ENCODE results near the gene ZNF507. TPM values are rescaled to one million over a fixed set of nuclear protein-coding genes. Genes with fewer than 3 reads are reported as not detected.

Gene ZNF507
- total and polyA plus RNA-seq, 7 donors: 4.7 to 25.0 (median 23.2) TPM

DNA sequence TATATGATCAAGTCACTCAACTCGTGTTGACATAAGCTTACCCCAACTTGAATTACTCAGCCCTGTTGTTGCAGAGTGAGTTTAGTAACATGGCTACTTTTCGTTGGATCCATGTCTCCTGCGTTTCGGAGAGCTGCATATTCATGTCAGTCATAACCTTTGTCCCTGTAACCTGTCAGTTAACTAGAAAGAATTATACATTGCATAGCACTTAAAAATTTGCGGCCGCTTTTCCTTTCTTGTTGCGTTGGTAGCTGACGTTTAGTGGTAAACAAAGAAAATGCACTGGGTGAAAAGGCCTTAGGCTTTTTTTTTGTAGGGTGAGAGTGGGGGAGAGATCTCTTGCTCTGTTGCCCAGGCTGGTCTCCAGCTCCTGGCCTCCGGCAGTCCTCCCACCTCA lies 14.2 kb downstream of the ZNF507 start:
- H3K4me3 ChIP-seq: no peak overlapping the region
- ATAC-seq: no peak
- 92 to 94% (median 93%) methylated on average over 9 of the region's 9 CpGs for WGBS, 3 donors
- peaks cover 15 to 87% of the 10 kb centered on the region in 2 donors for H3K36me3 ChIP-seq (ENCODE audit: insufficient read depth in 1 of 2, low read depth in 1 of 2)
- intact Hi-C loops (cut with DNase I): loop anchor here in 1 of 2 donors (10.0 kb wide), 1 partner anchor 325 kb away; no protein-coding TSS in a partner anchor
- H3K27me3 ChIP-seq (ENCODE audit: insufficient read depth in 3 of 3, low read length in 2 of 3): no peaks in the 10 kb centered on the region
- DNase-seq: no peak
- TF ChIP-seq, protein P1, sequence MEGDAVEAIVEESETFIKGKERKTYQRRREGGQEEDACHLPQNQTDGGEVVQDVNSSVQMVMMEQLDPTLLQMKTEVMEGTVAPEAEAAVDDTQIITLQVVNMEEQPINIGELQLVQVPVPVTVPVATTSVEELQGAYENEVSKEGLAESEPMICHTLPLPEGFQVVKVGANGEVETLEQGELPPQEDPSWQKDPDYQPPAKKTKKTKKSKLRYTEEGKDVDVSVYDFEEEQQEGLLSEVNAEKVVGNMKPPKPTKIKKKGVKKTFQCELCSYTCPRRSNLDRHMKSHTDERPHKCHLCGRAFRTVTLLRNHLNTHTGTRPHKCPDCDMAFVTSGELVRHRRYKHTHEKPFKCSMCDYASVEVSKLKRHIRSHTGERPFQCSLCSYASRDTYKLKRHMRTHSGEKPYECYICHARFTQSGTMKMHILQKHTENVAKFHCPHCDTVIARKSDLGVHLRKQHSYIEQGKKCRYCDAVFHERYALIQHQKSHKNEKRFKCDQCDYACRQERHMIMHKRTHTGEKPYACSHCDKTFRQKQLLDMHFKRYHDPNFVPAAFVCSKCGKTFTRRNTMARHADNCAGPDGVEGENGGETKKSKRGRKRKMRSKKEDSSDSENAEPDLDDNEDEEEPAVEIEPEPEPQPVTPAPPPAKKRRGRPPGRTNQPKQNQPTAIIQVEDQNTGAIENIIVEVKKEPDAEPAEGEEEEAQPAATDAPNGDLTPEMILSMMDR (IDR thresholded peaks at IDR 0.05): no peak
- peaks cover 13% of the 10 kb centered on the region for H3K4me1 ChIP-seq
- no peak overlapping the region for H3K27ac ChIP-seq
- H3K9me3 ChIP-seq: no peaks in the 10 kb centered on the region

DNA sequence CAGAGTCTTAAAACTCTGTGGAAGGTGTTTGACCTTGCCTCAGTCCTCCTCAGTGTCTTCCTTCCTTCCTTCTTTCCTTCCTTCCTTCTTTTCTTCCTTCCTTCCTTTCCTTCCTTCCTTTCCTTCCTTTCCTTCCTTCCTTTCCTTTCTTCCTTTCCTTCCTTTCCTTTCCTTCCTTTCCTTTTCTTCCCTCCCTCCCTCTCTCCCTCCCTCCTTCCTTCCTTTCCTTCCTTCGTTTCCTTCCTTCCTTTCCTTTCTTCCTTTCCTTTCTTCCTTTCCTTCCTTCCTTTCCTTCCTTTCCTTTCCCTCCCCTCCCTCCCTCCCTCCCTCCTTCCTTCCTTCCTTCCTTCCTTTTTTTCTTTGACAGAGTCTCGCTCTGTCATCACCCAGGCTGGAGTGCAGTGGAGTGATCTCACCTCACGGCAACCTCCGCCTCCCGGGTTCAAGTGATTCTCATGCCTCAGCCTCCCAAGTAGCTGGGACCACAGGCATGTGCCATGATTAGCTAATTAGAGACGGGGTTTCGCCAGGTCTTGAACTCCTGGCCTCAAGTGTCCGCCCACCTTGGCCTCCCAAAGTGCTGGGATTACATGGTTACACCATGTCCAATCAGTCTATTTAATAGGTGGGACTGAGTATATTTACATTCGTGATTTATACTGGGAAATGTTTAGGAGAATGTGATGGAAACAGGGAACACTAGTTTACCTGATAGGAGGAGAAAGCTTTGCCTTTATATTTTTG lies 16.3 kb downstream of the ZNF507 start:
- H3K9me3 ChIP-seq: no peaks in the 10 kb centered on the region
- TF ChIP-seq, protein P1 (IDR thresholded peaks at IDR 0.05): no peak
- H3K27ac ChIP-seq: no peak overlapping the region
- intact Hi-C loops (cut with DNase I): loop anchor here in 1 of 2 donors (2.0 kb wide), 1 partner anchor 27 kb away; no protein-coding TSS in a partner anchor
- peaks cover 17% of the 10 kb centered on the region for H3K4me1 ChIP-seq
- H3K36me3 ChIP-seq (ENCODE audit: insufficient read depth in 1 of 2, low read depth in 1 of 2): peaks cover 15 to 84% of the 10 kb centered on the region in 2 donors
- ATAC-seq (no peak), DNase-seq (no peak)
- H3K27me3 ChIP-seq (ENCODE audit: insufficient read depth in 3 of 3, low read length in 2 of 3): no peaks in the 10 kb centered on the region
- WGBS, 3 donors: 86 to 90% (median 87%) methylated on average over 9 of the region's 9 CpGs
- H3K4me3 ChIP-seq: no peak overlapping the region

DNA sequence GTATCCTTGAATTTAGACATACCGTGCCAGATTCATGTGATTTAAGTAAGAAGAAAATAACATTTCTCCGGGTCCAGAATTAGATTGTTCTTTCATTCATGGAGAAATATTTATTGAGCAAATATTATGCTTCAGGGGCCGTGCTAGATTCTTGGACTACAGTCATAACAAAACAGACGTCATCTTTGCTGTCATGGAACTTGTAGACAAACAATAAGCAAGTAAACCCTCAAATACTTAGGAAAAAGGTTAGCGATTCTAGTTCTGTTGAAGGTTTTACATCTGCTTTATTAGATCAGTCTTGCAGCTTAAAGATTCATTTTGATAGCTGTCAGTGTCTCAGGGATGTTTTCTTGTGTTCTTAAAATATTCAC lies 16.9 kb downstream of the ZNF507 start:
- Histone ChIP-seq H3K27me3 (ENCODE audit: insufficient read depth in 3 of 3, low read length in 2 of 3) (no peaks in the 10 kb centered on the region), H3K27ac (no peak overlapping the region), H3K9me3 (no peaks in the 10 kb centered on the region), H3K36me3 (ENCODE audit: insufficient read depth in 1 of 2, low read depth in 1 of 2) (peaks cover 15 to 82% of the 10 kb centered on the region in 2 donors), H3K4me3 (no peak overlapping the region), H3K4me1 (peaks cover 22% of the 10 kb centered on the region)
- no peak for DNase-seq
- no peak for ATAC-seq
- intact Hi-C loops (cut with DNase I): loop anchor here in 1 of 2 donors (2.0 kb wide), 1 partner anchor 28 kb away; no protein-coding TSS in a partner anchor
- 86 to 88% (median 88%) methylated on average over 5 of the region's 5 CpGs for WGBS, 3 donors
- TF ChIP-seq, protein P1 (IDR thresholded peaks at IDR 0.05): no peak

DNA sequence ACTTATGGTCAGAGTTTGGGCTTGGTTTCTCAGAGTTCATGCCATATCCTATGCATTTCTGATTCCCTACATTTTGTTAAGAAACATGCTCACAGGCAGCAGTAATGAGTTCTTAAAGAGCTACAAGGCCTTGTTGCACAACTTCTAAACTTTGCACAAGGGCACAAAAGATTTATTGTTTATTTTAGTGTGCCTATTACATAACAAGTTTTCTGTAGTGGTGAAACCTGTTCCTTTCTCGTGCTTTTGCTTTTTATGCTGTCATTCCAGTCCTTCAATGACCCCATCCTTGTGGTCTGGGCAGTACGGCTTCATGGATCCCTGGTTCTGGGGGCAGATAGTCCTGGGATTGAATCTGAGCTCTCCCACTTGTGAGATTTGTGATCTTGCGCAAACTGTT lies 17.8 kb downstream of the ZNF507 start:
- intact Hi-C loops (cut with DNase I): loop anchor here in 1 of 2 donors (2.0 kb wide), 1 partner anchor 28 kb away; no protein-coding TSS in a partner anchor
- Histone ChIP-seq H3K4me3 (no peak overlapping the region), H3K27ac (peak overlapping the region; percentile 64), H3K9me3 (no peaks in the 10 kb centered on the region), H3K27me3 (ENCODE audit: insufficient read depth in 3 of 3, low read length in 2 of 3) (no peaks in the 10 kb centered on the region), H3K4me1 (peaks cover 22% of the 10 kb centered on the region), H3K36me3 (ENCODE audit: insufficient read depth in 1 of 2, low read depth in 1 of 2) (peaks cover 14 to 74% of the 10 kb centered on the region in 2 donors)
- DNase-seq (no peak), ATAC-seq (peak in 1 of 4 donors; percentile 44)
- WGBS, 3 donors: 61 to 83% (median 74%) methylated on average over 3 of the region's 3 CpGs
- TF ChIP-seq, protein P1 (IDR thresholded peaks at IDR 0.05): no peak
